Brain microvascular endothelial cell (primary cell): ENCODE results near the gene CACNA1B.

ENCODE experiments used
- DNase-seq: peaks from one replicate; pipeline ENCODE4 v3.0.0-alpha.2; 2020
- H3K27ac ChIP-seq: fragments of 250-450 bp; sonication (Bioruptor Pico); 2 replicates; pipeline ENCODE4 v1.5.1; 2020; ENCODE audit warnings: mild to moderate bottlenecking, moderate library complexity
- H3K27me3 ChIP-seq: fragments of 250-450 bp; sonication (Bioruptor Pico); replicated peaks from 2 replicates; pipeline ENCODE4 v1.5.1; 2020; ENCODE audit warnings: mild to moderate bottlenecking
- H3K36me3 ChIP-seq: fragments of 250-450 bp; sonication (Bioruptor Pico); replicated peaks from 2 replicates; pipeline ENCODE4 v1.5.1; 2020; ENCODE audit warnings: mild to moderate bottlenecking
- H3K4me3 ChIP-seq: 2 replicates; pipeline ENCODE4 v1.5.1; 2011; ENCODE audit warnings: low read depth, mild to moderate bottlenecking, control low read depth, low read length, moderate library complexity
- CTCF ChIP-seq: IDR thresholded peaks from 2 replicates; pipeline ENCODE4 v1.5.1; 2011; ENCODE audit warnings: low read depth, mild to moderate bottlenecking, moderate library complexity, low read length, control low read depth, inconsistent platforms; ENCODE audit errors: missing control alignments
- in situ Hi-C: cut with HindIII; loops from 2 replicates; pipeline ENCODE4 v1.10.0; 2017; ENCODE audit warnings: low sequenced_read_pairs, low pct_ligation_motif_present

Gene CACNA1B

GRCh38 chr9:137971477-137972138 is 94.0 kb downstream of the CACNA1B start:
- TF ChIP-seq CTCF = no peak
- H3K27me3 ChIP-seq = no peaks in the 10 kb centered on the region
- in situ Hi-C loops = no loop called here
- no peak for DNase-seq
- H3K36me3 ChIP-seq = no peaks in the 10 kb centered on the region
- H3K4me3 ChIP-seq = no peak overlapping the region
- no peak overlapping the region for H3K27ac ChIP-seq

- H3K27me3 ChIP-seq = no peaks in the 10 kb centered on the region
- no peak for DNase-seq
- H3K36me3 ChIP-seq = no peaks in the 10 kb centered on the region
- H3K4me3 ChIP-seq = no peak overlapping the region
- no peak for TF ChIP-seq CTCF
- in situ Hi-C loops = no loop called here
- no peak overlapping the region for H3K27ac ChIP-seq
Observed at GRCh38 chr9:137972355-137972987, 94.9 kb downstream of the CACNA1B start.

- Histone ChIP-seq H3K27ac (no peak overlapping the region), H3K27me3 (no peaks in the 10 kb centered on the region), H3K4me3 (no peak overlapping the region), H3K36me3 (no peaks in the 10 kb centered on the region)
- in situ Hi-C loops = no loop called here
- DNase-seq = no peak
- TF ChIP-seq CTCF = no peak
Observed at GRCh38 chr9:137972988-137973470, 95.4 kb downstream of the CACNA1B start.

- Histone ChIP-seq H3K36me3 (no peaks in the 10 kb centered on the region), H3K4me3 (no peak overlapping the region), H3K27ac (no peak overlapping the region), H3K27me3 (no peaks in the 10 kb centered on the region)
- in situ Hi-C loops = no loop called here
- no peak for DNase-seq
- TF ChIP-seq CTCF = no peak
Observed at GRCh38 chr9:137973829-137974416, 96.3 kb downstream of the CACNA1B start.

- no peak for DNase-seq
- H3K4me3 ChIP-seq = no peak overlapping the region
- no peak for TF ChIP-seq CTCF
- H3K27me3 ChIP-seq = no peaks in the 10 kb centered on the region
- no peak overlapping the region for H3K27ac ChIP-seq
- in situ Hi-C loops = no loop called here
- no peaks in the 10 kb centered on the region for H3K36me3 ChIP-seq
Observed at GRCh38 chr9:137974746-137975526, 97.4 kb downstream of the CACNA1B start.
